ENCODE measurements around the gene FBL.
"Not testable (repeated sequence)": the region's sequence is repeated elsewhere in the genome, so short reads cannot be mapped to it uniquely, and the experiment has no call there.

Gene FBL

DNA sequence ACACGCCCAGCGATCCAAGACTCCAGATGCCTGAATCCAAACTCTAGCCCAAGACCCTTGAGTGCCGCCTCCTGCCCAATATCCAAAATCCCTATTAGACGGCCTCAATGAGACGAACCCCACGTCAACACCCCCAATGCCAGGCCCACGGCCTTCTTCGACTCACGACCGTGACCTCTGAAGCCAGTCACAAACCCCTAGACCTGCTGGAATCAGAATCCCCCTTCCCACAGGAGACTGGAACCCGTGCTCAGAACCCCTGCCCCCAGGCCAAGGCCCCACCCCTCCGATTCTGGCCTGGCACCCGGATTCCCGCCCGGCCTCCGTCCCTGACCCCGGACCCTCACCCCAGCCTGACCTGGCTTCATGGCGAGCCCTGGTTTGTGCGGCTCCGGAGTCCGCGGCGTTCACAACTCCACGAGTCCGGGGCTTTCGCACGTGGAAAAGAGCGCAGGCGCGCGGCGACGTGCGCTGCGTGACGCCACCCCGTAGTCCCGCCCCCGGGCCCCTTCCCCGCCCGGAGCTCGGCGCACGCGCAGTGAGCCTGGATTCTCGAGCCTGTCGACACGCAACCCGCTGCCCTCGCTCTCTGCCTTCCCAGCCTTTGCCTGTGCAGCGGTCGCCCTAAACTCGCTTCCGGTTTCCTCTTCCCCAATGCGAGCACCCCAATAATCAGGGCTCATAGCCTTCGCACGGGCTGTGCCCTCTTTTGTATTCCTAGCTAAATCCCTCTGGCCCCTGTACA lies at the start of gene FBL:
TSS of gene FBL (minus strand) at position 447 of the 745 bp plus-strand sequence. CDS start at position 368, 79 bp downstream.
- DNase-seq, result peak; percentile 97

- DNase-seq, result not testable (repeated sequence)
Observed at GRCh38 chr19:39895096-39895495, 48.9 kb upstream of the FBL start.

GRCh38 chr19:39894236-39894606 lies 48.0 kb upstream of the FBL start:
- not testable (repeated sequence) for DNase-seq

DNA sequence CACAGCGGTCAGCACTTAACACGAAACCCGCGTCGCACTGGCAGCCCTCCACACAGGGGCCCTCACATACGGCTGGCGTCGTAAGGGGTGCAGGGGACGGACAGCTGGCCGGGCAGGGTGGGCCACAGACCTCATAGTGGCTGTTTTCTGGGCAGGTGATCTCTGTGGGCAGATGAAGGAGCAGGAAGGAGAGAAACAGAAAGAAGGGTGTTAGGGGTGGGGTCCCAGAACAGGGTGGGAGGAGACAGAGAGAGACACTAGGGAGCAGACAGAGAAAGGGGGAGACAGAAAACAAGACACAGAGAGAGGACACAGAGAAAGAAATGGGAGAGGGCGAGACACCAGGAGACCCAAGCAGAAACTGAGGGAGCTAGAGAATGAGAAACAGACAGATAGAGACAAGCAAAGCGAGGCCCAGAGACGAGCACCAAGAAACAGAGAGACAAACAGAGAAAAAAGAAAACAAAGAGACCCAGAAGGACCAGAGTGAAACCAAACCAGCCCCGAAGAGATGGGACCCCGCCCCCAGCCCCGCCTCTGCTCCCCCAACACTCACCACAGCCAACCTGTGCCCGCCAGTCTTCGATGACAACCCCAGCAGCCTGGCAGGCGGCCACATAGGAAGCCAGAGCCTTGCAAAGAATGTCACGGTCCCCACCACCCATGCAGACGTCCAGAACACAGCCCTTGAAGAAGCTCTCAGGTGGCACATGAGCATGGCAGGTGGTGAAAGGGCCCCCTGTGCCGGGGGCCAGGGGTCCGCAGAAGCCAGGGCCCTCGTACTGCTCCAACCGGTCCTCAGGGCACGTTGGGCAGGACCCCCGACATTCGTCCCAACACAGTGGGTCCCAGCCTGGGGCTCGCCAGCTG lies 47.4 kb upstream of the FBL start:
- DNase-seq, result not testable (repeated sequence)

DNA sequence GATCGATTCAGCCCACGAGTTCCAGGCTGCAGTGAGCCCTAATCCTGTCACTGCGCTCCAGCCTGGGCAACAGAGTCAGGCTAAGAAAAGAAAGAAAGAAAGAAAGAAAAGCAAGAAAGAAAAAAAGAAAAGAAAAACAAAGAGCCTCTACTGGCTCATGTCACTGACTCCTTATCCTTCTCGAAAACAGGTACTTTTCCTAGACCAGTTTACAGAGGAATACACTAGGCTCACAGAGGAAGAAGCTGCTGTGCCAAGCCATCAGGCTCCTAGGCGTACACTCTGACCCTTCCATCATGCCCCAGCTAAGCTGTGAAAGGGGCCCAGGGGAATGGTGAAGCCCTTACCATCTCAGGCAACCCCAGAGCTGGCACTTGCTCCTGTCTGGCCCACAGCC lies 46.3 kb upstream of the FBL start:
- not testable (repeated sequence) for DNase-seq

DNA sequence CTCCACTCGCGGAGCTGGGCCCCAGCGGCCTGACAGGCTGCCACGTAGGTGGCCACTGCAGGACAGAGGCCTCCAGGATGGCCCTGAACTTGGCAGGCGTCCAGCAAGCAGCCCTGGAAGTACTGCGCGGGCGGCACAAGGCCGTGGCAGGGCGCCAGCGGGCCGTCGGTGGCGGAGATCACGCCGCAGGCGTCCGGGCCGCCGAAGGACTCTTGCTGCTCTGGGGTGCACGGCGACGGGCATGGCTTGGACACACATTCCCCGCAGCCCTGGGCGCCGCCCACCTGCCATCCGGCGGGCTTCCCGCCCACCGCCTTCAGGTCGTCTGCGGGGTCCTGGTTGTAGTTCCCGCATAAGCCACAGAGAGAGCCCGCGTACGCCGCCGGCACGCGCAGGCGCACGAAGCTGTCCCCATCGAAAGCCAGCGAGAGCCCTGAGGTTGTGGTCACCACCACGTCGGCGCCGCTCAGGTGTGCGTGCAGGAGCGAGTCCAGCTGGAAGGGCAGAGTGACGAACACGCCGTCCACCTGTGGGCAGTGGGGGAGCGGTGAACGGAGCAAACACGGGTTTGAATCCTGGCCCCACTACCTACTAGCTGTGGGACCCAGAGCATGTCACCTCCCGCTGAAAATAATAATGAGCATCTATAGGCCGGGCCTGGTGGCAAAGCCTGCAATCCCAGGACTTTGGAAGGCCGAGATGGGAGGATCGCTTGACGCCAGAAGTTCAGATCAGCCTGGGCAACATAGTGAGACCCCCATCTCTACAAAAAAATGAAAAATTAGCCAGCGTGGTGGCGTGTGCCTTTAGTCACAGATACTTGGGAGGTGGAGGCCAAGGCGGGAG lies 45.7 kb upstream of the FBL start:
- DNase-seq, result not testable (repeated sequence)

- peak; percentile 25 for DNase-seq
Observed at GRCh38 chr19:39890755-39891551, 44.8 kb upstream of the FBL start.

GRCh38 chr19:39889872-39890754 lies 43.9 kb upstream of the FBL start:
- not testable (repeated sequence) for DNase-seq

DNA sequence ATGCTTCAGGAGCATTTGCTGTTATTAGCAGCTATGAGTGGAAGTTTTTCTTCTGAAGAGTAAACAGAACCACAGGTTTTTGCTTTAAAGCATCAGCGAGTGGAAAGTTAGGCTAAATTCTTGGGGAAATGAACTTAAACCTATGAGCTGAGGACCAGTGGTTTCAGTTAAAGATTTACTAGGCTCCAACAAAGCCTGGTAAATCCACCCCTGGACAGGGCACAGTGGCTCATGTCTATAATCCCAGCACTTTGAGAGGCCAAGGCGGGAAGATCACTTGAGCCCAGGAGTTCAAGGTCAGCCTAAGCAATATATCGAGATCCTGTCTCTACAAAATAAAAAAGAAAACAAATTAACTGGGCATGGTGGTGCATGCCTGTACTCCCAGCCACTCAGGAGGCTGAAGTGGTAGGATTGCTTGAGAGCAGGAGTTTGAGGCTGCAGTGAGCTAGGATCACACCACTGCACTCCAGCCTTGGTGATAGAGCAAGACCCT lies 41.3 kb upstream of the FBL start:
- DNase-seq, result not testable (repeated sequence)

GRCh38 chr19:39885821-39886554 lies 39.8 kb upstream of the FBL start:
- not testable (repeated sequence) for DNase-seq

DNA sequence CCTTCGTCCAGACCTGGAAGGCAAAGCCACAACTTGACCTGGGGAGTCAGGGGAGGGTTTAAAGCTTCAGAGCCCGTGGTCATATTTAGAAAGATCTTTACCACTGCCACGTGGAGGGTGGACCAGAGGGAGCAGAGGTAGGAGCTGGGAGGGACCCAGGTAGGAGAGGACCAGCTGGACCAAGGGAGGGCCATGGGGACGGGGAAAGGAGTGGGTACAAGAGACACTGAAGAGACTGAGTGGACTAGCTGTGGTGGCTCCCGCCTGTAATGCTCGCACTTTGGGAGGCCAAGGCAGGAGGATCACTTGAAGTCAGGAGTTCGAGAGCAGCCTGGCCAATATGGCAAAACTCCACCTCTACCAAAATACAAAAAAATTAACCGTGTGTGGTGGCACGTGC lies 38.5 kb upstream of the FBL start:
- not testable (repeated sequence) for DNase-seq

GRCh38 chr19:39882645-39883044 lies 36.5 kb upstream of the FBL start:
- DNase-seq, result not testable (repeated sequence)

GRCh38 chr19:39881495-39882110 lies 35.4 kb upstream of the FBL start:
- not testable (repeated sequence) for DNase-seq

DNA sequence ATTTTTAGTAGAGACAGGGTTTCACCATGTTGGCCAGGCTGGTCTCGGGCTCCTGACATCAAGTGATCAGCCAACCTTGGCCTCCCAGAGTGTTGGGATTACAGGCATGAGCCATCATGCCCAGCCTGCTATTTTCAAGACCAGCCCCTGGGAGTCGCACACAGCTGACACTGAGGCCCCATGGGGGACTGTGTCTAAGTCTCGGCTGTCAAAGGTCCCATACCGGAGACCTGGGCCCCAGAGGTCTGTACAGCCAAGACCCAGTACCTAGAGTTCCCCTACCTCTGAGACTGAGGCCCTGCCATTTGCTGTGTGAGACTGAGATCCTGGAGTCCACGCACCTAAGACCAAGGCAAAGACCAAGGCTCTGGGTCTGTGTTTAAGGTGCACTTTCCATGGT lies 34.1 kb upstream of the FBL start:
- DNase-seq, result not testable (repeated sequence)

GRCh38 chr19:39879796-39880195 lies 33.6 kb upstream of the FBL start:
- DNase-seq, result not testable (repeated sequence)

DNA sequence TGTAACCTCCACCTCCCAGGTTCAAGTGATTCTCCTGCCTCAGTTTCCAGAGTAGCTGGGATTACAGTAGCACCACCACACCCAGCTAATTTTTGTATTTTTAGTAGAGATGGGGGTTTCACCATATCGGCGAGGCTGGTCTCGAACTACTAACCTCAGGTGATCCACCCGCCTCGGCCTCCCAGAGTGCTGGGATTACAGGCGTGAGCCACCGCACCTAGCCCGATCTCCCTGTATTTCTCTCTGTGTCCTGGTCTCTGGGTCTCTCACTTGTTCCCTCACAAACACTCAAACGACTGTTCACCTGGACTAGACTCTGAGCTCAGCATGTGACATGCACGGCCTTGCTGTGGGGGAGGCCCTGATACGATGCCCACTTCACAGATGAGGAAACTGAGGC lies 32.7 kb upstream of the FBL start:
- DNase-seq, result not testable (repeated sequence)

- DNase-seq, result no peak
Observed at GRCh38 chr19:39878398-39878797, 32.2 kb upstream of the FBL start.

DNA sequence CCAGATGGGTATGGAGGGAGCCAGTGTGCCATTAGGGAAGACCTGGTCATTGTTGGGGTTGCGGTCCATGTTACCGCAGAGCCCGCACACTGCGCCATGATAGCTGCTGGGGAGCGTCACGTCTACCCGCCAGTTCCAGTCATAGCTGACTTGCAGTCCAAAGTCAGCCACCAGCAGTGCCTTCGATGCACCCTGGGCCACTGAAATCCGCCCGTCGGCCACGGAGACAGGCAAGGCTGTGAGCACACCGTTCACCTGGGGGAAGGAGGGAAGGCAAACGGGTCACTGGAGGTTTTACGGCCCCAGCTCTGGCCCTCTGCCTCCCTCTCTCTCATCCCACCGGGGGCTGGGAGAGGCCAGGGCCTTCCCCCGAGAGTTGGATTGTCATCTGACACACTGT lies 31.8 kb upstream of the FBL start:
- not testable (repeated sequence) for DNase-seq

DNA sequence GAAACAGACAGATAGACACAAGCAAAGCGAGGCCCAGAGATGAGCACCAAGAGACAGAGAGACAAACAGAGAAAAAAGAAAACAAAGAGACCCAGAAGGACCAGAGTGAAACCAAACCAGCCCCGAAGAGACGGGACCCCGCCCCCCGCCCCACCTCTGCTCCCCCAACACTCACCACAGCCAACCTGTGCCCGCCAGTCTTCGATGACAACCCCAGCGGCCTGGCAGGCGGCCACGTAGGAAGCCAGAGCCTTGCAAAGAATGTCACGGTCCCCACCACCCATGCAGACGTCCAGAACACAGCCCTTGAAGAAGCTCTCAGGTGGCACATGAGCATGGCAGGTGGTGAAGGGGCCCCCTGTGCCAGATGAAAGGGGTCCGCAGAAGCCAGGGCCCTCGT lies 31.3 kb upstream of the FBL start:
- DNase-seq, result not testable (repeated sequence)

GRCh38 chr19:39876486-39876885 lies 30.3 kb upstream of the FBL start:
- DNase-seq, result not testable (repeated sequence)
